Fibroblast of villous mesenchyme (primary cell): Measurements from ENCODE around the gene TBC1D22A. TPM values are rescaled to one million over a fixed set of nuclear protein-coding genes. Genes with fewer than 3 reads are reported as not detected.

Experiments
- DNase-seq: peaks from one replicate; pipeline ENCODE4 v3.0.0-alpha.2; 2010; ENCODE audit warnings: low read depth
- H3K4me3 ChIP-seq: 2 replicates; pipeline ENCODE4 v1.5.1; 2011; ENCODE audit warnings: low read depth, mild to moderate bottlenecking, low read length
- CTCF ChIP-seq: IDR thresholded peaks from 2 replicates; pipeline ENCODE4 v1.5.1; 2012; ENCODE audit warnings: low read depth, mild to moderate bottlenecking, low read length; ENCODE audit not compliant: insufficient read depth
- total RNA-seq: library from RNA; depleted of rRNA; stranded (reverse); fragments of >200 nt; gene quantifications from 2 replicates; pipeline ENCODE4 v1.2.3, GENCODE V29; 2012

The TBC1D22A gene
- total RNA-seq, 1 donor = 12.5 TPM

DNA sequence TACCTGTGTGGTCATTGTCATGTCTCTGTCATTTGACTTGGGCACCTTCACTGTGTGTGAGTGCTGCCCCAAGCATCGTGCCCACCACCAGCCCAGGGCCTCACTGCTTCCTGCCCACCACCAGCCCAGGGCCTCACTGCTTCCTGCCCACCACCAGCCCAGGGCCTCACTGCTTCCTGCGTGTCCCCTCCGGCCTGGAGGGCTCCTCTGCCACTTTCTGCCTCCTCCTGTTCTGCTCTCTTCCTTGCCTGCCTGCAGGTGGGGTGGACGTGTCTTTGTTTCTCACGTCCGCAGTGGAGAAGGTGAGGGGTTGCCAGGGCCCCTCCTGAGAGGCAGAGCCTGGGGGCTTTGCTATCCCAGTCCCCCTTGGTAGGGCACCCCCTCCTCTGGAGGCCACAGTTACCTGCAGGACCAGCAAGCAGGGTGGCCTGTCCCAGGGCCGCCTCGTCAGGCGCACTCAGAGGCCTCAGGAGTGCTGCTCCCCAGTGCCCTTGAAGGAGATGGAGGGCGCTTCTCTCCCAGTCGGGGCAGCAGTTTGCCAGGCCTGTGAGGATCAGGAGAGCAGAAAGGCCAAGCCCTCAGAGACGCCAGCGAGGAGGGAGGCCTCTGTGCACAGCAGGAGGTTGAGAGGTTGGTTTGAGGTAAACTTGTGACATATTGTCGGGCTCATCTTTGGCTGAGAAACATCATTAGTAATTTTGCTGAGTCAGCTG is 290.7 kb downstream of the TBC1D22A start:
- no peak for DNase-seq
- no peak overlapping the region for H3K4me3 ChIP-seq
- no peak for TF ChIP-seq CTCF

DNA sequence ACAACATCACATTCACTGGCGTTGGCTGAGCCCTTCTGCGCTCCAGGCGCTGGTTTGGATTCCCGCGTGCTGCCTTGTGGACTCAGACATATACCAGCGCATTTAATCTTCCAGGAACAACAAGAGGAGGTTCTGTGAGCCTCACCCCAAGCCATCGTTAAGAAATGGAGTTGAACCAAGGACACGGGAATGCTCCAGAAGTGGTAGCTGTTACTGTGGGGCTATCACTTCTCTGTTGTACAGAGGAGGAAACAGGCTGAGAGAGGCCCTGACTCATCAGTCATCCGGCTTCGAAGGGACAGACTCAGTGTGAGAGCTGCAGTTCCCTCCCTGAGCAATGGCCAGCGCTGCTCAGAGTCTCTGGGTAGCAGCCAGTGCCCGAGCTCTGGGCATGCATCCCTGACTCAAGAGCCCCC is 291.3 kb downstream of the TBC1D22A start:
- no peak for TF ChIP-seq CTCF
- DNase-seq = peak; percentile 55

DNA sequence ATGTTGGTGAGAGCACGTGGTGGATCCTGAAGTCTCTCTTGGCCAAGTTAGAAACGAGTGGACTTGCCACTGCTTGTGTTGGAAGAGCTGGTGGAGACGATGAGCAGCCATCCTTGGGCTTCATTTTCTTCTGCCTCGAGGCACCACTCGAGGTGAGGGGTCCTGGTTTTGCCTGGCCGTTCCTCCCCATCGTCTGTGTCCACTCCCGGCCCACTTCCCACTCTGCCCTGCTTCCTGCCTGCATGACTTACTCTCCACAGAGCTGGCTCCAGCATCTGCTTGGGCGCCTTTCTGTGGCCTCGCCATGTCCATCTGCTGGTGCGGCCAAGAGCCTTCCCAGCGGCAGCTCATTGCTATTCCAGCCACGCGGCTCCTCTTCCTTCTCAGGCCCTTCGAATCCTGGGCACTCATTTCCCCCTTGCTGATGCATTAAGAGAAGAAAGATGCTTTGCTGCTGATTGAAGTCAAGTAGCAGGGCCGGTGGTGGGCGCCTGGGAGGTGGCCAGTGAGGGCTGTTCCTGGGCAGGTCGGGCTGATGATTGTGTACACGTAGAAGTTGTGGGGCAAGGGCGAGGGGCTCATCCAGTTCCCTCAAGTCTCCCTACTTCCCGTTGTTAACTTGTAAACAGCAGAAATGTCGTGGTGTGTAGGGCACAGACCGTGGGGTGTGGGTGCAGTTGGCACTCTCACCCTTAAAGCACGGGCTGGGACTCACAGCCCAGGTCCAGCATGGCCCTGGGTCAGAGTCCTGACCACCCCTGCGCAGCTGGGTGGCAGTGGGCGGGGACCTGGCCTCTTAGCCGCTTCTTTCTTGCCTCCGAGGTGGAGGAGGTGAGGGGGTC is 292.0 kb downstream of the TBC1D22A start:
- no peak for DNase-seq
- H3K4me3 ChIP-seq = no peak overlapping the region
- TF ChIP-seq CTCF = no peak

More for the DNA sequence above, 291.3 kb downstream of the TBC1D22A start:
- no peak overlapping the region for H3K4me3 ChIP-seq

GRCh38 chr22:47055073-47055355 is 292.6 kb downstream of the TBC1D22A start:
- no peak overlapping the region for H3K4me3 ChIP-seq
- no peak for TF ChIP-seq CTCF
- no peak for DNase-seq

DNA sequence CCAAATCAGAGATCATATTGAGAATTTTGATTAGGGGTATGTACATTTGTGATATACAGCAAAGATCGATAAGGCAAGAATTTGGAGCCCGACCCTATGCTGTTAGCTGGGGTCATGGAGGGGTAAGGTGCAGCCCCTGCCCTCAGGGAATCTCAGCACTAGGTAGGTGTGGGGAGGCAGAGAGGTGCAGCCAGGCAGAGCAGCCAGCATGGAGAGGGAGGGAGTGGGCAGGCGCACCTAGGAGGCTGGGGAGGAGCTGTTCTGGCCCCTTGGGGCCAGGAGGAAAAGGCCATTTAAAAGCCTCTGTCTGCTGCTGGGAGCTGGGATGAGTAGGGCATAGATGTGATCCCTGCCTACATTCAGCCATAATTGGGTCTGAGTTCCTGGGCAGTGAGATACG is 293.0 kb downstream of the TBC1D22A start:
- H3K4me3 ChIP-seq = no peak overlapping the region
- no peak for DNase-seq
- TF ChIP-seq CTCF = no peak

DNA sequence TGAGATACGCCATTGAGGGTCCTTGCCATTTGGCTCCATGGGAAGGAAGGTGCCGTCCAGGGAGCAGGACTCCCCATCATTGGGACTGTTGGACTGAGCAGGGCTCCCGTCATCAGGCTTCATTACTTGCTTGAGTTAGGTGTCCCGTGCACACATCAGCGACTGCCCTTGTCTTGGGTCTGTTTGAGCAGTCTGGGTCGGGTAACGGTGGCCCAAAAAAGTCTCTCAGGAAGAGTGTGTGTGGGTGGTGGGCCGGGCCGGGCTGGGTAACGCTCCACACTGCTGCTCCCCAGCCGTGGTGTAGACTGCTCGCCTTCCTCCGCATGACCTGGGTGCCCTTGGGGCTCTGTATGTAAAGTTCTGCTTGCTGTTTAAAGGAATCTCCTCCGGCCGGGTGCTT is 293.5 kb downstream of the TBC1D22A start:
- no peak overlapping the region for H3K4me3 ChIP-seq
- TF ChIP-seq CTCF = no peak
- DNase-seq = no peak
